Measurements from ENCODE around the gene DCLK3. TPM values are rescaled to one million over a fixed set of nuclear protein-coding genes. Genes with fewer than 3 reads are reported as not detected.

The DCLK3 gene
- total RNA-seq, 4 donors from 2014 or later, result 0.10 to 0.55 (median 0.47) TPM

- no peak for DNase-seq
- Histone ChIP-seq H3K4me1 (peaks cover 7 to 9% of the 10 kb centered on the region in 2 donors), H3K36me3 (no peaks in the 10 kb centered on the region), H3K4me3 (no peak overlapping the region), H3K27me3 (no peaks in the 10 kb centered on the region), H3K9me3 (no peaks in the 10 kb centered on the region), H3K27ac (peak overlapping the region in 2 of 4 donors; percentile 18 to 21)
- no peak for ATAC-seq
- in situ Hi-C loops (cut with MboI; ENCODE audit: low sequenced_read_pairs in 4 of 4), result loop anchor here in 3 of 4 donors (5.0 to 25.0 kb wide), 4 partner anchors 132 to 479 kb away; no protein-coding TSS in a partner anchor
- intact Hi-C loops (cut with DNase I; ENCODE audit: low total_unique reads), result no loop called here
- TF ChIP-seq, protein P1, sequence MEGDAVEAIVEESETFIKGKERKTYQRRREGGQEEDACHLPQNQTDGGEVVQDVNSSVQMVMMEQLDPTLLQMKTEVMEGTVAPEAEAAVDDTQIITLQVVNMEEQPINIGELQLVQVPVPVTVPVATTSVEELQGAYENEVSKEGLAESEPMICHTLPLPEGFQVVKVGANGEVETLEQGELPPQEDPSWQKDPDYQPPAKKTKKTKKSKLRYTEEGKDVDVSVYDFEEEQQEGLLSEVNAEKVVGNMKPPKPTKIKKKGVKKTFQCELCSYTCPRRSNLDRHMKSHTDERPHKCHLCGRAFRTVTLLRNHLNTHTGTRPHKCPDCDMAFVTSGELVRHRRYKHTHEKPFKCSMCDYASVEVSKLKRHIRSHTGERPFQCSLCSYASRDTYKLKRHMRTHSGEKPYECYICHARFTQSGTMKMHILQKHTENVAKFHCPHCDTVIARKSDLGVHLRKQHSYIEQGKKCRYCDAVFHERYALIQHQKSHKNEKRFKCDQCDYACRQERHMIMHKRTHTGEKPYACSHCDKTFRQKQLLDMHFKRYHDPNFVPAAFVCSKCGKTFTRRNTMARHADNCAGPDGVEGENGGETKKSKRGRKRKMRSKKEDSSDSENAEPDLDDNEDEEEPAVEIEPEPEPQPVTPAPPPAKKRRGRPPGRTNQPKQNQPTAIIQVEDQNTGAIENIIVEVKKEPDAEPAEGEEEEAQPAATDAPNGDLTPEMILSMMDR (IDR thresholded peaks at IDR 0.05 in 4 of 5, conservative IDR thresholded peaks at IDR 0.05 in 1 of 5), result no peak
- no peak for TF ChIP-seq POLR2A (IDR thresholded peaks at IDR 0.05)
Measured at GRCh38 chr3:36733162-36733696, 31.1 kb downstream of the DCLK3 start.

GRCh38 chr3:36730966-36731365 is 33.4 kb downstream of the DCLK3 start:
- no peaks in the 10 kb centered on the region for H3K27me3 ChIP-seq
- peaks cover 7 to 9% of the 10 kb centered on the region in 2 donors for H3K4me1 ChIP-seq
- H3K27ac ChIP-seq, result no peak overlapping the region
- no peaks in the 10 kb centered on the region for H3K9me3 ChIP-seq
- intact Hi-C loops (cut with DNase I; ENCODE audit: low total_unique reads) (no loop called here), in situ Hi-C loops (cut with MboI; ENCODE audit: low sequenced_read_pairs in 4 of 4) (loop anchor here in 3 of 4 donors (5.0 to 25.0 kb wide), 4 partner anchors 134 to 481 kb away; no protein-coding TSS in a partner anchor)
- H3K4me3 ChIP-seq, result no peak overlapping the region
- no peak for ATAC-seq
- no peaks in the 10 kb centered on the region for H3K36me3 ChIP-seq
- no peak for TF ChIP-seq POLR2A (IDR thresholded peaks at IDR 0.05)
- TF ChIP-seq, protein P1 (IDR thresholded peaks at IDR 0.05 in 4 of 5, conservative IDR thresholded peaks at IDR 0.05 in 1 of 5), result no peak
- no peak for DNase-seq

DNA sequence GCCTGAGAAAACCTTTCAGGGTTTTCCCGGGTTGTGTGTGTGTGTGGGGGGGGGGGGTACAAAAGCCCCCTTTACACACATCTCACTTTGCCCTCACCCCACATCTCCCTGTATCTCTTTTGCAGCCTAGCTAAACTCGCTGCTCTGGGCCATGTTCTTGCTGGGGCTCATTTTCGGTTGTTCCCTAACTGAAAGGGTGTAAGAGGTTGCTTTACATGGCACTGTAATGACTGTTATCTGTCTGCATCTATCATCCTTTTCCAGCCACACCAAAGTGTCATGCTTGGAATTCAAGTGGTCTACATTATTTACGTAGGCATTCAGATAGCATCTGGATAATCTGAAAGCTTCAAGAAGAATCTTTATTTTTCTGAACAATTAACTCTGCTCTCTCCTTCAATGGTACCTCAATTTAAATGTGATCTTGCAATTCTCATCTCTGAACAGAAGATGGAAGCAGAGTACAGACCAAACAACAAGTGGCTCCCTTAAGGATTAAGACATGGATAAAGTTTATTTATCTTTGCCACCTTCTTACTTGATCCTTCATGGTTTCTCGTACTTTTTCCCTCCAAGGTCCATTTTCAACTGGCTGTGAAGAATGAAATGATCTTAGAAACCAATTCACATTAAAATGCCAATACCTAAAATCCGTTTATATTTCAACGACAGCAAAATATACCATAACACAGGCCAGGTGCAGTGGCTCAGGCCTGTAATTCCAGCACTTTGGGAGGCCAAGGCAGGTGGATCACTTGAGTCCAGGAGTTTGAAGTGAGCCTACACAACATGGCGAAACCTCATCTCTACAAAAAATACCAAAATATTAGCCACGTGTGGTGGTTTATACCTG is 34.9 kb downstream of the DCLK3 start:
- H3K36me3 ChIP-seq, result no peaks in the 10 kb centered on the region
- no peak for DNase-seq
- in situ Hi-C loops (cut with MboI; ENCODE audit: low sequenced_read_pairs in 4 of 4) (loop anchor here (5.0 to 25.0 kb wide), 6 partner anchors 135 to 483 kb away; no protein-coding TSS in a partner anchor), intact Hi-C loops (cut with DNase I; ENCODE audit: low total_unique reads) (loop anchor here (1.0 to 10.0 kb wide), 3 partner anchors 140 to 485 kb away; no protein-coding TSS in a partner anchor)
- H3K4me3 ChIP-seq, result no peak overlapping the region
- ATAC-seq, result no peak
- no peak overlapping the region for H3K27ac ChIP-seq
- no peaks in the 10 kb centered on the region for H3K9me3 ChIP-seq
- H3K4me1 ChIP-seq, result peaks cover 7 to 9% of the 10 kb centered on the region in 2 donors
- no peak for TF ChIP-seq POLR2A (IDR thresholded peaks at IDR 0.05)
- TF ChIP-seq, protein P1 (IDR thresholded peaks at IDR 0.05 in 4 of 5, conservative IDR thresholded peaks at IDR 0.05 in 1 of 5), result peak in 4 of 5 experiments; percentile 49 to 72 (median 57)
- no peaks in the 10 kb centered on the region for H3K27me3 ChIP-seq

DNA sequence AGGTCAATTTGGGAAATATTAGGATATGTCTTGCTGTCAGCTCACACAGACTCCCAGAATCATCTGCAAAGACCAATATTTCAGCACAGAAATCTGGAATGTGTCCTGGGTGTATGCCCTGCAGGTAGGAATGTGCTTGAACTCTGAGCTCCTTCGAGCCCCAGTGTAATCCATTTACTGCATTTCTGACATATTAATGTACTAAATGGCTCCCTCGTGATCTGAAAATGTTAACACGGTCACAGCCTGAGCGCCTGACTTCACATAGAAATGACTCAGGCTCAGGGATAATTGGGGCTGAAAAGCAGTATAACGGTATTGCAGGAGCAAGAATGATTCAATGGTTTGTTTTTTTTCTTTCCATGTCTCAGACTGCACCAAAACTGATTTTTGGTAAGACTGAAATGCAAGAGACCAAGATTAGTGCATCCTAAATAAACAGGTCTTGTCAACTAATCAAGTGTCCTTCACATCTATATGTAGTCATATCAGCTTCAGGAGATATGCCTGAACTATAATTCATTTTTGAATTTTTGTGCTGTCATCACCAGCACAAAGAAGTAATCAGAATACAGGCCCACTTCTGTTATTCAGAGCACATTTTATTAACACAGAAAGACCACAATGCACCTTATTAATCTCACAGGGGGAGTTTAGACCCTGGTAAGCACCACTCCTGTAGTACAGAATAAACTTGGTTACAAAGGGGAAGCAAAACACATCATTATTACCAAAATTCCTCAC is 49.8 kb downstream of the DCLK3 start:
- Histone ChIP-seq H3K27me3 (no peaks in the 10 kb centered on the region), H3K36me3 (no peaks in the 10 kb centered on the region), H3K4me1 (no peaks in the 10 kb centered on the region), H3K4me3 (no peak overlapping the region), H3K9me3 (no peaks in the 10 kb centered on the region), H3K27ac (no peak overlapping the region)
- DNase-seq, result no peak
- in situ Hi-C loops (cut with MboI; ENCODE audit: low sequenced_read_pairs in 4 of 4), result loop anchor here in 2 of 4 donors (25.0 kb wide), 1 partner anchor 752 kb away; no protein-coding TSS in a partner anchor
- intact Hi-C loops (cut with DNase I; ENCODE audit: low total_unique reads), result no loop called here
- ATAC-seq, result no peak
- no peak for TF ChIP-seq POLR2A (IDR thresholded peaks at IDR 0.05)
- TF ChIP-seq, protein P1 (IDR thresholded peaks at IDR 0.05 in 4 of 5, conservative IDR thresholded peaks at IDR 0.05 in 1 of 5), result no peak
